Left lung (tissue), 10 donors: ENCODE data around the gene ATP2B1. TPM values are rescaled to one million over a fixed set of nuclear protein-coding genes. Genes with fewer than 3 reads are reported as not detected.
A peak's percentile ranks its signal among the peaks of the same experiment; 100 is the strongest.
"Not testable (repeated sequence)": the region's sequence is repeated elsewhere in the genome, so short reads cannot be mapped to it uniquely, and the experiment has no call there.

Experiments
- ATAC-seq: fragments of 200-7000 bp; cut with Tn5 transposase; one replicate; pipeline ENCODE4 v1.9.1; 2020; ENCODE audit warnings: moderate library complexity
- DNase-seq, 4 donors: peaks; one replicate each; pipeline ENCODE4 v3.0.0-alpha.2; 2013 to 2020
- H3K27ac ChIP-seq, 2 donors: fragments of 200-600 bp; sonication (generic) in 1 of 2; one replicate each; pipeline versions ENCODE4 v1.5.0 to v1.8.0; 2020 to 2021
- H3K27me3 ChIP-seq, 2 donors: fragments of 200-600 bp; sonication (generic) in 1 of 2; one replicate each; pipeline versions ENCODE4 v1.5.0 to v1.8.0; 2020 to 2021
- H3K36me3 ChIP-seq, 2 donors: fragments of 200-600 bp; sonication (generic) in 1 of 2; one replicate each; pipeline versions ENCODE4 v1.5.0 to v1.8.0; 2020 to 2021
- H3K4me1 ChIP-seq, 2 donors: fragments of 200-600 bp; one replicate each; pipeline ENCODE4 v1.8.0; 2021
- H3K4me3 ChIP-seq, 2 donors: fragments of 200-600 bp; sonication (generic) in 1 of 2; one replicate each; pipeline versions ENCODE4 v1.5.0 to v1.8.0; 2020 to 2021; ENCODE audit warnings: mild to moderate bottlenecking in 1 of 2
- H3K9me3 ChIP-seq, 2 donors: fragments of 200-600 bp; sonication (generic) in 1 of 2; one replicate each; pipeline versions ENCODE4 v1.5.0 to v1.8.0; 2020 to 2021
- CTCF ChIP-seq, 2 donors: fragments of 200-600 bp; sonication (generic) in 1 of 2; IDR thresholded peaks; one replicate each; pipeline versions ENCODE4 v1.5.0 to v1.8.0; 2021; ENCODE audit warnings: antibody characterized with exemption in 2 of 2
- intact Hi-C, 2 donors: fragments of 100-400 bp; cut with DNase I; formaldehyde crosslinking; loops; one replicate each; pipeline versions ENCODE4 v1.11.2 to v1.14.2; 2022
- polyA plus RNA-seq, 6 donors: library from polyadenylated mRNA; unstranded; fragments of 120-200 nt; gene quantifications; one replicate each; pipeline ENCODE4 v1.2.1, GENCODE V29; 2013; ENCODE audit not compliant: insufficient read length in 6 of 6
- total RNA-seq, 2 donors: library from RNA; stranded (reverse); fragmentation: NEBNext Ultra II Directional; extraction: Animal tissue kit (Norgen Biotek cat#: 25700); gene quantifications; one replicate each; pipeline ENCODE4 v1.2.1, GENCODE V29; 2021
- donor health status: DM: no; HTN: yes; CAD: no.
- donor health status: DM: no; HTN: no; CAD: no.

Gene ATP2B1
- total and polyA plus RNA-seq, 8 donors: 29.4 to 96.6 (median 88.7) TPM

- intact Hi-C loops: no loop called here
- no peak for DNase-seq
- ATAC-seq: no peak
- H3K4me3 ChIP-seq: no peak overlapping the region
- H3K27ac ChIP-seq: no peak overlapping the region
- peaks cover 2 to 59% of the 10 kb centered on the region in 2 donors for H3K4me1 ChIP-seq
- H3K27me3 ChIP-seq: no peaks in the 10 kb centered on the region
- no peaks in the 10 kb centered on the region for H3K9me3 ChIP-seq
- no peaks in the 10 kb centered on the region for H3K36me3 ChIP-seq
- TF ChIP-seq CTCF (IDR thresholded peaks at IDR 0.05): no peak
Observed at GRCh38 chr12:89698607-89699006, 10.0 kb downstream of the ATP2B1 start.

- ATAC-seq, H3K4me3 ChIP-seq, H3K27me3 ChIP-seq, H3K27ac ChIP-seq, H3K9me3 ChIP-seq, H3K36me3 ChIP-seq, intact Hi-C loops: not testable (repeated sequence)
- DNase-seq: peak in 1 of 4 donors; percentile 4
- H3K4me1 ChIP-seq: peaks cover 11 to 59% of the 10 kb centered on the region in 2 donors
Observed at GRCh38 chr12:89697728-89698127, 10.9 kb downstream of the ATP2B1 start.

GRCh38 chr12:89697296-89697695 is 11.3 kb downstream of the ATP2B1 start:
- no peak for ATAC-seq
- Histone ChIP-seq H3K36me3 (no peaks in the 10 kb centered on the region), H3K9me3 (no peaks in the 10 kb centered on the region), H3K4me1 (peaks cover 11 to 63% of the 10 kb centered on the region in 2 donors), H3K27me3 (no peaks in the 10 kb centered on the region), H3K4me3 (no peak overlapping the region), H3K27ac (no peak overlapping the region)
- TF ChIP-seq CTCF (IDR thresholded peaks at IDR 0.05): no peak
- DNase-seq: no peak
- intact Hi-C loops: no loop called here

- peaks cover 11 to 60% of the 10 kb centered on the region in 2 donors for H3K4me1 ChIP-seq
- DNase-seq (no peak), ATAC-seq (no peak)
- intact Hi-C loops: no loop called here
- no peaks in the 10 kb centered on the region for H3K9me3 ChIP-seq
- no peak for TF ChIP-seq CTCF (IDR thresholded peaks at IDR 0.05)
- no peaks in the 10 kb centered on the region for H3K36me3 ChIP-seq
- no peak overlapping the region for H3K27ac ChIP-seq
- H3K4me3 ChIP-seq: no peak overlapping the region
- H3K27me3 ChIP-seq: no peaks in the 10 kb centered on the region
Observed at GRCh38 chr12:89695830-89696229, 12.8 kb downstream of the ATP2B1 start.

GRCh38 chr12:89695100-89695499 is 13.5 kb downstream of the ATP2B1 start:
- Histone ChIP-seq H3K4me1 (peaks cover 11 to 56% of the 10 kb centered on the region in 2 donors), H3K27me3 (no peaks in the 10 kb centered on the region), H3K9me3 (no peaks in the 10 kb centered on the region), H3K4me3 (no peak overlapping the region), H3K36me3 (no peaks in the 10 kb centered on the region), H3K27ac (no peak overlapping the region)
- intact Hi-C loops: no loop called here
- DNase-seq: no peak
- ATAC-seq: peak; percentile 27
- no peak for TF ChIP-seq CTCF (IDR thresholded peaks at IDR 0.05)

GRCh38 chr12:89694542-89694941 is 14.1 kb downstream of the ATP2B1 start:
- Histone ChIP-seq H3K36me3 (no peaks in the 10 kb centered on the region), H3K4me1 (peaks cover 11 to 51% of the 10 kb centered on the region in 2 donors), H3K27me3 (no peaks in the 10 kb centered on the region), H3K27ac (no peak overlapping the region), H3K4me3 (no peak overlapping the region), H3K9me3 (no peaks in the 10 kb centered on the region)
- no peak for TF ChIP-seq CTCF (IDR thresholded peaks at IDR 0.05)
- intact Hi-C loops: no loop called here
- ATAC-seq (no peak), DNase-seq (no peak)
